Middle frontal gyrus (tissue), 1 donor: ENCODE data around the gene ESX1.
A peak's percentile ranks its signal among the peaks of the same experiment; 100 is the strongest.
"Not testable (repeated sequence)": the region's sequence is repeated elsewhere in the genome, so short reads cannot be mapped to it uniquely, and the experiment has no call there.

Source experiments
- DNase-seq: peaks from one replicate; pipeline ENCODE4 v3.0.0-alpha.2; 2015; ENCODE audit warnings: low spot score; ENCODE audit errors: extremely low spot score

ESX1 gene

GRCh38 chrX:104254442-104255115 is at the start of gene ESX1:
Gene ESX1 (minus strand): TSS chrX:104254933. CDS start chrX:104254849, 84 bp downstream.
- DNase-seq: no peak

GRCh38 chrX:104295636-104296035 is 40.9 kb upstream of the ESX1 start:
- no peak for DNase-seq

- no peak for DNase-seq
Observed at GRCh38 chrX:104288961-104289360, 34.2 kb upstream of the ESX1 start.

- DNase-seq: no peak
Observed at GRCh38 chrX:104288269-104288668, 33.5 kb upstream of the ESX1 start.

- no peak for DNase-seq
Observed at GRCh38 chrX:104285201-104285600, 30.5 kb upstream of the ESX1 start.

GRCh38 chrX:104284507-104284906 is 29.8 kb upstream of the ESX1 start:
- no peak for DNase-seq

- no peak for DNase-seq
Observed at GRCh38 chrX:104282166-104282725, 27.5 kb upstream of the ESX1 start.

GRCh38 chrX:104281564-104281963 is 26.8 kb upstream of the ESX1 start:
- DNase-seq: no peak

GRCh38 chrX:104280609-104281008 is 25.9 kb upstream of the ESX1 start:
- no peak for DNase-seq

- DNase-seq: peak; percentile 11
Observed at GRCh38 chrX:104270916-104271512, 16.3 kb upstream of the ESX1 start.

- DNase-seq: no peak
Observed at GRCh38 chrX:104270212-104270611, 15.5 kb upstream of the ESX1 start.

GRCh38 chrX:104255465-104255864 is 732 bp upstream of the ESX1 start:
- no peak for DNase-seq

GRCh38 chrX:104253567-104254441 is 929 bp downstream of the ESX1 start:
- DNase-seq: no peak

- DNase-seq: no peak
Observed at GRCh38 chrX:104250470-104250869, 4.3 kb downstream of the ESX1 start.

- DNase-seq: not testable (repeated sequence)
Observed at GRCh38 chrX:104230060-104230459, 24.7 kb downstream of the ESX1 start.

- DNase-seq: no peak
Observed at GRCh38 chrX:104211187-104211586, 43.5 kb downstream of the ESX1 start.

- no peak for DNase-seq
Observed at GRCh38 chrX:104205548-104205947, 49.2 kb downstream of the ESX1 start.
